ENCODE measurements around the gene ADGRG2. TPM values are rescaled to one million over a fixed set of nuclear protein-coding genes. Genes with fewer than 3 reads are reported as not detected.

Gene ADGRG2
- total RNA-seq, 2 experiments from 2014 or later: not detected

GRCh38 chrX:19086102-19086772, 36.0 kb downstream of the ADGRG2 start:
- H4K20me1 ChIP-seq (ENCODE audit: insufficient read depth, low read length): no peaks in the 10 kb centered on the region
- H3K9me3 ChIP-seq (ENCODE audit: low read length): no peaks in the 10 kb centered on the region
- ChIA-PET POLR2A (no interaction called here), CTCF (ENCODE audit: unreplicated experiment) (no interaction called here)
- no peak for DNase-seq (ENCODE audit: low spot score)
- H3K4me2 ChIP-seq (ENCODE audit: low read length): no peak overlapping the region
- H3K36me3 ChIP-seq (ENCODE audit: insufficient read depth, low read length): no peaks in the 10 kb centered on the region
- H3K27ac ChIP-seq (ENCODE audit: low read depth, low read length, poor library complexity, severe bottlenecking): no peak overlapping the region
- no peak overlapping the region for H3K4me3 ChIP-seq (ENCODE audit: low read depth, low read length, poor library complexity, severe bottlenecking)
- no TSS peak for BruUV-seq (replicated peaks)
- H3K4me1 ChIP-seq (ENCODE audit: insufficient read depth, low read length, poor library complexity, severe bottlenecking): no peaks in the 10 kb centered on the region
- H3K79me2 ChIP-seq (ENCODE audit: insufficient read depth, low read depth, low read length): no peaks in the 10 kb centered on the region
- intact Hi-C loops (cut with micrococcal nuclease; ENCODE audit: unreplicated experiment): no loop called here
- no peaks in the 10 kb centered on the region for H3K9me2 ChIP-seq (ENCODE audit: insufficient read depth, low read length)
- H2AFZ ChIP-seq (ENCODE audit: low read length): no peak overlapping the region
- TF ChIP-seq CTCF (conservative IDR thresholded peaks at IDR 0.05; ENCODE audit: low read length) (no peak), EZH2phosphoT487 (IDR thresholded peaks at IDR 0.05; ENCODE audit: borderline replicate concordance, low read depth, low read length) (no peak)

- no peak overlapping the region for H2AFZ ChIP-seq (ENCODE audit: low read length)
- BruUV-seq (replicated peaks): no TSS peak
- no peaks in the 10 kb centered on the region for H3K9me2 ChIP-seq (ENCODE audit: insufficient read depth, low read length)
- H3K27ac ChIP-seq (ENCODE audit: low read depth, low read length, poor library complexity, severe bottlenecking): no peak overlapping the region
- intact Hi-C loops (cut with micrococcal nuclease; ENCODE audit: unreplicated experiment): no loop called here
- no peaks in the 10 kb centered on the region for H3K36me3 ChIP-seq (ENCODE audit: insufficient read depth, low read length)
- CTCF ChIA-PET (ENCODE audit: unreplicated experiment): no interaction called here
- H3K9me3 ChIP-seq (ENCODE audit: low read length): no peaks in the 10 kb centered on the region
- DNase-seq (ENCODE audit: low spot score): no peak
- no peak overlapping the region for H3K4me2 ChIP-seq (ENCODE audit: low read length)
- no peak for TF ChIP-seq EZH2phosphoT487 (IDR thresholded peaks at IDR 0.05; ENCODE audit: borderline replicate concordance, low read depth, low read length)
- TF ChIP-seq CTCF (conservative IDR thresholded peaks at IDR 0.05; ENCODE audit: low read length): no peak
- H3K4me3 ChIP-seq (ENCODE audit: low read depth, low read length, poor library complexity, severe bottlenecking): no peak overlapping the region
- no peaks in the 10 kb centered on the region for H3K79me2 ChIP-seq (ENCODE audit: insufficient read depth, low read depth, low read length)
- no peaks in the 10 kb centered on the region for H3K4me1 ChIP-seq (ENCODE audit: insufficient read depth, low read length, poor library complexity, severe bottlenecking)
- POLR2A ChIA-PET: no interaction called here
- no peaks in the 10 kb centered on the region for H4K20me1 ChIP-seq (ENCODE audit: insufficient read depth, low read length)
These were observed 36.6 kb downstream of the ADGRG2 start for GRCh38 chrX:19085666-19086065.

- ChIA-PET CTCF (ENCODE audit: unreplicated experiment) (no interaction called here), POLR2A (no interaction called here)
- TF ChIP-seq EZH2phosphoT487 (IDR thresholded peaks at IDR 0.05; ENCODE audit: borderline replicate concordance, low read depth, low read length) (no peak), CTCF (conservative IDR thresholded peaks at IDR 0.05; ENCODE audit: low read length) (no peak)
- no peak overlapping the region for H3K4me2 ChIP-seq (ENCODE audit: low read length)
- no peak for DNase-seq (ENCODE audit: low spot score)
- no peaks in the 10 kb centered on the region for H3K9me3 ChIP-seq (ENCODE audit: low read length)
- H3K79me2 ChIP-seq (ENCODE audit: insufficient read depth, low read depth, low read length): no peaks in the 10 kb centered on the region
- no TSS peak for BruUV-seq (replicated peaks)
- no peaks in the 10 kb centered on the region for H4K20me1 ChIP-seq (ENCODE audit: insufficient read depth, low read length)
- intact Hi-C loops (cut with micrococcal nuclease; ENCODE audit: unreplicated experiment): no loop called here
- no peak overlapping the region for H3K27ac ChIP-seq (ENCODE audit: low read depth, low read length, poor library complexity, severe bottlenecking)
- no peaks in the 10 kb centered on the region for H3K36me3 ChIP-seq (ENCODE audit: insufficient read depth, low read length)
- no peak overlapping the region for H3K4me3 ChIP-seq (ENCODE audit: low read depth, low read length, poor library complexity, severe bottlenecking)
- no peaks in the 10 kb centered on the region for H3K9me2 ChIP-seq (ENCODE audit: insufficient read depth, low read length)
- H2AFZ ChIP-seq (ENCODE audit: low read length): no peak overlapping the region
- H3K4me1 ChIP-seq (ENCODE audit: insufficient read depth, low read length, poor library complexity, severe bottlenecking): no peaks in the 10 kb centered on the region
These were observed 46.5 kb downstream of the ADGRG2 start for GRCh38 chrX:19075754-19076153.

Data from OCI-LY7 (cell line).